Measurements from ENCODE around the gene BHLHE23.

DNA sequence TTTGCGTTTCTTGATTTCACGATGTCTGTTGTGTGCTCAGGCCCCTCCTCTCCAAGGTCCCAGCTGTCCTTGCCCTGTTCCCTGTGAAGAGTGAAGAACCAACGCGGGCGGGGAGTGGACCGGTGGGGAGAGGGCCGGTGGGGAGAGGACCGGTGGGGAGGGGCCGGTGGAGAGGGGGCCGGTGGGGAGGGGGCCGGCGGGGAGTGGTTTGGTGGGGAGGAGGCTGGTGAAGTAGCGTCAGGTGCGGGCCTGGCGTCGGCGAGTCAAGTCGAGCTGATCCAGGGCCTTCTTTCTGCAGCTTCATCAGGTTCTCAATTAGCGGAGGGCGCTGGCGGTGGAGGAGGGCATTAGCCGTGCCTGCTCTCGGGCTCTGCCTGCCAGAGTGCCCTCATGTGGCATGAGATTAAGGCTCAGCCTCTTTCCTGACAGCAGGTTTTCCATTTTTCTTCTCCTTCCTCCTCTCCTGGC, 21.2 kb upstream of the BHLHE23 start:
- TF ChIP-seq CTCF (IDR thresholded peaks at IDR 0.05) (no peak), POLR2AphosphoS5 (IDR thresholded peaks at IDR 0.05) (no peak), POLR2A (IDR thresholded peaks at IDR 0.05) (no peak), EP300 (IDR thresholded peaks at IDR 0.05) (no peak)
